Measurements from ENCODE around the gene NAA30.

DNA sequence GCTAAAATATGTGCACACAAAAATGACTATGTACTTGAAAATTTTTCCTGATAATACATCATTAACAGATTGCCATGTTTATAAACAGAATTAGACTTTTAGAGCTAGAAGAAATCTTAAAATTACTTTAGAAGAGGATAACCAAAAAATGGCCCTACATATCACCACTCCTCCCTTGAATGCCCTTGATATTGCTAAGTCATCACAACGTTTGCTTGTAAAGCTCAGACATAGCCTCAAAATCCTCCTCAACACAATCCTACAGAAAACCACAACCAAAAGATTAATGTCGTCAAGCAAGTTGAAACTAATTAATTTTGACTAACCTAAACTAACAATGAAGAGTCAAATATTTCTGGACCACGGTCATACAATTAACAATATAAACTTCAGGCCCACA is 19.4 kb upstream of the NAA30 start:
- TF ChIP-seq CTCF (IDR thresholded peaks at IDR 0.05) (no peak), POLR2A (IDR thresholded peaks at IDR 0.05) (no peak), EP300 (IDR thresholded peaks at IDR 0.05) (no peak)

Data from tibial nerve (tissue), 4 donors.